BJ (cell line): Measurements from ENCODE around the gene PDIA6. TPM values are rescaled to one million over a fixed set of nuclear protein-coding genes. Genes with fewer than 3 reads are reported as not detected.
"Not testable (repeated sequence)": the region's sequence is repeated elsewhere in the genome, so short reads cannot be mapped to it uniquely, and the experiment has no call there.

Source experiments
- CTCF ChIA-PET: fragments of 350-600 bp; formaldehyde crosslinking; extraction: SDS; loops from one replicate; lab custom pipeline; 2021; ENCODE audit warnings: antibody characterized with exemption, inconsistent platforms; lab: Yijun Ruan, JAX
- POLR2A ChIA-PET: fragments of 300-600 bp; sonication (Branson Sonifier 250); formaldehyde crosslinking; extraction: SDS; loops from one replicate; lab custom pipeline; 2021; ENCODE audit warnings: antibody characterized with exemption; lab: Charles Lee
- DNase-seq: peaks from one replicate; pipeline ENCODE4 v3.0.0-alpha.2; 2011; ENCODE audit warnings: low read depth
- H3K27me3 ChIP-seq: 2 replicates; pipeline ENCODE4 v1.6.0; 2011; ENCODE audit warnings: low read length; ENCODE audit not compliant: control insufficient read depth, insufficient read depth
- H3K36me3 ChIP-seq: 2 replicates; pipeline ENCODE4 v1.5.1; 2011; ENCODE audit warnings: low read length; ENCODE audit not compliant: control insufficient read depth, insufficient read depth
- H3K4me3 ChIP-seq: 2 replicates; pipeline ENCODE4 v1.5.1; 2011; ENCODE audit warnings: low read depth, mild to moderate bottlenecking, control low read depth, low read length
- CTCF ChIP-seq: IDR thresholded peaks from 2 replicates; pipeline ENCODE4 v1.5.1; 2011; ENCODE audit warnings: low read depth, mild to moderate bottlenecking, control low read depth, inconsistent platforms, low read length, moderate library complexity; ENCODE audit not compliant: insufficient read depth
- polyA plus RNA-seq: library from polyadenylated mRNA; depleted of rRNA; stranded (reverse); fragments of >200 nt; gene quantifications from 2 replicates; pipeline ENCODE4 v1.2.3, GENCODE V29; 2011

PDIA6 gene
- polyA plus RNA-seq, 1 experiment = 238 TPM

- DNase-seq = no peak
- TF ChIP-seq CTCF = no peak
- POLR2A ChIA-PET = no interaction called here
Observed at GRCh38 chr2:10814142-10814541, 1.6 kb upstream of the PDIA6 start.

GRCh38 chr2:10813163-10814138, 866 bp upstream of the PDIA6 start:
- DNase-seq, H3K36me3 ChIP-seq, H3K27me3 ChIP-seq, POLR2A ChIA-PET: not testable (repeated sequence)
- H3K4me3 ChIP-seq = peak overlapping the region; percentile 57
- CTCF ChIA-PET = interaction anchor here (1.2 to 1.6 kb wide), 4 partner anchors 19 to 319 kb away, joined by 5 to 6 read pairs (median 5); a partner anchor contains a TSS

More at GRCh38 chr2:10814142-10814541, 1.6 kb upstream of the PDIA6 start:
- Histone ChIP-seq H3K36me3 (no peaks in the 10 kb centered on the region), H3K4me3 (no peak overlapping the region), H3K27me3 (peaks cover 3% of the 10 kb centered on the region)
- CTCF ChIA-PET = interaction anchor here (0.6 to 0.9 kb wide), 2 partner anchors 18 to 319 kb away, joined by 3 read pairs; a partner anchor contains a TSS

GRCh38 chr2:10811517-10811916, 1.1 kb downstream of the PDIA6 start:
- no peak for TF ChIP-seq CTCF
- no peak for DNase-seq
- POLR2A ChIA-PET = interaction anchor here (0.6 kb wide), 1 partner anchor 344 kb away, joined by 3 read pairs; the partner anchor contains the start of gene SLC66A3
- Histone ChIP-seq H3K27me3 (no peaks in the 10 kb centered on the region), H3K36me3 (no peaks in the 10 kb centered on the region), H3K4me3 (peak overlapping the region; percentile 82)
- CTCF ChIA-PET = no interaction called here

- TF ChIP-seq CTCF = no peak
- DNase-seq = no peak
- Histone ChIP-seq H3K4me3 (no peak overlapping the region), H3K36me3 (no peaks in the 10 kb centered on the region), H3K27me3 (no peaks in the 10 kb centered on the region)
- ChIA-PET POLR2A (no interaction called here), CTCF (no interaction called here)
Observed at GRCh38 chr2:10810202-10811161, 2.1 kb downstream of the PDIA6 start.

- ChIA-PET POLR2A (no interaction called here), CTCF (interaction anchor here (0.6 kb wide), 1 partner anchor 29 kb away, joined by 3 read pairs; no protein-coding TSS in a partner anchor)
- no peaks in the 10 kb centered on the region for H3K27me3 ChIP-seq
- no peak for DNase-seq
- no peaks in the 10 kb centered on the region for H3K36me3 ChIP-seq
- H3K4me3 ChIP-seq = no peak overlapping the region
- no peak for TF ChIP-seq CTCF
Observed at GRCh38 chr2:10806543-10806942, 6.0 kb downstream of the PDIA6 start.

- CTCF ChIA-PET = interaction anchor here (0.6 kb wide), 1 partner anchor 283 kb away, joined by 3 read pairs; no protein-coding TSS in a partner anchor
- H3K27me3 ChIP-seq, H3K4me3 ChIP-seq, DNase-seq, H3K36me3 ChIP-seq, POLR2A ChIA-PET: not testable (repeated sequence)
Observed at GRCh38 chr2:10805990-10806389, 6.6 kb downstream of the PDIA6 start.
